GM21381 (cell line): ENCODE results near the gene AMDHD2.
A peak's percentile ranks its signal among the peaks of the same experiment; 100 is the strongest.
"Not testable (repeated sequence)": the region's sequence is repeated elsewhere in the genome, so short reads cannot be mapped to it uniquely, and the experiment has no call there.

Source experiments
- ATAC-seq: cut with Tn5 transposase; IDR thresholded peaks from one replicate; pipeline ENCODE4 v1.9.1; 2021; ENCODE audit warnings: mild to moderate bottlenecking, moderate library complexity; ENCODE audit not compliant: unreplicated experiment

Gene AMDHD2

DNA sequence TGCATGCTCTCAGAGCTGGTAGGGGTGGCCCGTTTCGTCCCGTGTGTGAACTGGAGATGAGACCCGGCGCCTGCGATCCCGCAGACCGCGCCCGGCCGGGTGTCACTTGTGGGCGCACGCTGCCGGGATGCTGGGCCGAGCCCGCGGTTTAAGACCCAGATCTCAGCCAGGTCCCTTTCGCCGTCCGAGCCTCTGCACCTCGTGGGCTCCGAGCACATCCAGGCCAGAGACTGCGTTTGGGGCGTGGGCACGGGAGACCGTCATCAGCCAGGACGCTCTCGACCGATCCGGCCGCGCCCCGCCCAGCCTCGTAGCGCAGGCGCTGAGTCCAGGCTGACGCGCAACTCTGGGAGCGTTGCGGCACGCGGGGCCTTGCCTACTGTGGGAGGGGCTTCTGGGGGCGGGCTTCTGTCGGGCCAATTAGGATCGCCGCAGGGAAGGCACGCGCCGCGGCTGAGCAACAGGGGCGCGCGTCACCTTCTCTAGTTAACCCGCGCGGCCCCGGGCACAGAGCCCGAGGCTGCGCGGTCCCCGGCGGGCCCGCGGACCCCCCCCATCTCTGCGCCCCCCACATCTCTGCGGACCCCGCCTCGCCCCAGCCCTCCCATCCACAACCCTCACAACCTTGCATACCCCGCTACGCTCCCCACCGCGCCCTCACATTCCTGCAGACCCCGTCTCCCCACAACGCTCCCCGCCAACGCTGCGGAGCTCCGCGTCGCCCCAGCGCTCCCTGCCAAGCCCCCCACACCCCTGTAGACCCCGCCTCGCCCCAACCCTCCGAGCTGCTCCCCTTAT lies 11.7 kb downstream of the AMDHD2 start:
- peak; percentile 84 for ATAC-seq

DNA sequence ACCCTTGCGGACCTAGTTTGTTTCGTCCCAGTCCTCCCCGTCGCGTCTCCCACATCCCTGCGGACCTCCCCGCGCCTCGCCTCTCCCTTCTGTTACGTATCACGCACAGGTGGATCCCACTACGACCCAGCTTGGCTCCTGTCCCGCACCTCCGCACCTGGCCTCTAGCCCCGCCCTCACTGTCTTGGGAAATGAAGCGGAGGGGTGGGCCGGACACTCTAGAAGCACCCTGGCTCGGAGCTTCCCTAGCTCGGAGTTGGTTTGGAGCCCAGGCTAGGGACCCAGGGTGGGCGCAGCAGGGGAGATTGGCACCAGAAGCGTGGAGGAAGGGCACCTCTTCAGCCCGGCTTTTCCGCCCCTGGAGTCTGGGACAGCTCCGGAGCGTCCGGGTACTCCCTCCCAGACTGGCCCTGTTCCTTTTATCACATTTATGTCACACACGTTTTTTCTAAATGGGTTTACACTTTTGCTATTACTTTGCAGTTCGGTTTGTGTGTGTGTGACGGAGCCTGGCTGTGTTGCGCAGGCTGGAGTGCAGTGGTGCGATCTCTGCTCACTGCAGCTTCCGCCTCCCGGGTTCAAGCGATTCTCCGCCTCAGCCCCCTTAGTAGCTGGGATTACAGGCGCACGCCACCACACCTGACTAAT lies 12.4 kb downstream of the AMDHD2 start:
- no peak for ATAC-seq

- not testable (repeated sequence) for ATAC-seq
Measured at GRCh38 chr16:2533142-2533755, 13.1 kb downstream of the AMDHD2 start.

GRCh38 chr16:2533912-2534311 lies 13.7 kb downstream of the AMDHD2 start:
- no peak for ATAC-seq

DNA sequence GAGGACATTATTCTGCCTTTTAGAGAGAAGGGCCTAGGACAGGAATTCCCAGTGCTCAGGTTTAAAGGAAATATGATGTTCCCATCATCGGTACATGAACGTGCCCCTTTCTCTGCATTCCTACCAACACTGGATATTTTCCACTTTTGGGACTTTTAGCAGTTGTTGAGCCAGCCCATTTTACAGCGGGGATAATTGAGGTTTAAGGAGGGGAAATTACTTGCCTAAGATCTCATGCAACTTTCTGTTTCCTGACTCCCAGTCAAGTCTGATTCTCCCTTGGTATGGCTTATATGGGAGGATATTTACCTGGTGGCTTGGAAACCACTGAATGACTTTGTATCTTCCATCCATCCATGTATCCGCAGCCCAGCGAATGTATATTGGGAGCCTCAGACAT lies 14.2 kb downstream of the AMDHD2 start:
- not testable (repeated sequence) for ATAC-seq

- no peak for ATAC-seq
Measured at GRCh38 chr16:2535625-2536013, 15.4 kb downstream of the AMDHD2 start.

- ATAC-seq, result peak; percentile 81
Measured at GRCh38 chr16:2537451-2538379, 17.5 kb downstream of the AMDHD2 start, which contains the start of gene PDPK1. Gene PDPK1 (plus strand): TSS chr16:2538021. CDS start chr16:2538113, 92 bp downstream.

GRCh38 chr16:2539192-2539844 lies 19.1 kb downstream of the AMDHD2 start:
- not testable (repeated sequence) for ATAC-seq

GRCh38 chr16:2539845-2540458 lies 19.8 kb downstream of the AMDHD2 start:
- not testable (repeated sequence) for ATAC-seq

DNA sequence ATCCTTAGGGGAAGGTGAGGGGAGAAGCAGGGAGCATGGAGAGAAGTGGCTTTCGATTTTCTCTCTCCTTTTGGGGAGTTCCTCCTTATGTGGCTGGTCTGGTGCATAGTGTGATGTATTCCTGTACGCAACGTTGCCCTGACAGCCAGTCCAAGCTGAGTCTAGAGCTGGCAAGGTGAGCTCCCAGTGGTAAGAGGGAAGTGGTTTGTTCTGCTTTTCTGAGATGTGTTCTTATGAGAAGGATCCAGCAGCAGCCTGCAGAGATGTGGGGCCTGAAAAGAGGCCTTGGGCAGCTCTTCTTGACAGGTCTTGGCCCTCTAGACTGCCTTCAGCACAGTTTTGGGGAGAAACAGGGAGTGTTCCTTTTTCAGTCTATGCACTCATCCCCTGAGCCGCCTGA lies 20.7 kb downstream of the AMDHD2 start:
- ATAC-seq, result not testable (repeated sequence)

- not testable (repeated sequence) for ATAC-seq
Measured at GRCh38 chr16:2541409-2541808, 21.2 kb downstream of the AMDHD2 start.

DNA sequence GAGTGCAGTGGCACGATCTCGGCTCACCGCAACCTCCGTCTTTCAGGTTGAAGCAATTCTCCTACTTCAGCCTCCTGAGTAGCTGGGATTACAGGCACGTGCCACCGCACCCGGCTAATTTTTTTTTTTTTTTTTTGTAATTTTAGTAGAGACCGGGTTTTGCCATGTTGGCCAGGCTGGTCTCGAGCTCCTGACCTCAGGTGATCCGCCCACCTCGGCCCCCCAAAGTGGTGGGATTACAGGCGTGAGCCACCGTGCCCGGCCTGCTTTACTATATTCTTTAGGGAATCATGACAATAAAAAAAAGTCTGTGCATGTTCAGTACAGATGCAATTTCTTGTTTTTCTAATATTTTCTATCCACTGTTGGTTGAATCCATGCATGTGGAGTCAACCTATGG lies 23.6 kb downstream of the AMDHD2 start:
- not testable (repeated sequence) for ATAC-seq

- not testable (repeated sequence) for ATAC-seq
Measured at GRCh38 chr16:2550283-2550878, 30.2 kb downstream of the AMDHD2 start.

DNA sequence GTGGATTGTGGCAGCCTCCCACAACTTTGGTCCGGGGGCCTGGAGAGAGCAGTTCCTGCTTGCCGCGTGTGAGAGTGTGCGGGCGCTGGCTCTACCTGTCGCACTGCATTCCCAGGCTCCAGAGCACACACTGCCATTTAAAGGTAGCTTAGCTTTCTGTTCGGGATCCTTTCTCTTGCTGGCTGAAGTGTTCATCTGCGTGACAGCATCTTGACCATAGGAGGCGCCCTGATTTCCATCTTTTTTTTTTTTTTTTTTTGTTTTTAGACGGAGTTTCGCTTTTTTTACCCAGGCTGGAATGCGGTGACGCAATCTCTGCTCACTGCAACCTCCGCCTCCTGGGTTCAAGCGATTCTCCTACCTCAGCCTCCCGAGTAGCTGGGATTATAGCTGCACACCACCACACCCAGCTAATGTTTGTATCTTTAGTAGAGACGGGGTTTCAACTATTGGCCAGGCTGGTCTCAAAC lies 31.3 kb downstream of the AMDHD2 start:
- not testable (repeated sequence) for ATAC-seq

- not testable (repeated sequence) for ATAC-seq
Measured at GRCh38 chr16:2554709-2555425, 34.7 kb downstream of the AMDHD2 start.

- ATAC-seq, result not testable (repeated sequence)
Measured at GRCh38 chr16:2557150-2557549, 37.0 kb downstream of the AMDHD2 start.

GRCh38 chr16:2560131-2560797 lies 40.1 kb downstream of the AMDHD2 start:
- not testable (repeated sequence) for ATAC-seq

GRCh38 chr16:2560798-2561133 lies 40.6 kb downstream of the AMDHD2 start:
- not testable (repeated sequence) for ATAC-seq
